OCI-LY1 (cell line): ENCODE data around the gene FARP1.

ENCODE experiments used
- EZH2 ChIP-seq: fragments of 200-600 bp; sonication (generic), shearing (Covaris generic); IDR thresholded peaks from 2 replicates; pipeline ENCODE4 v1.8.0; 2017; ENCODE audit warnings: borderline replicate concordance, mixed run types, mild to moderate bottlenecking, antibody characterized with exemption, low read length, moderate library complexity, mixed read lengths
- TF ChIP-seq, protein P1 (sequence below): fragments of 200-600 bp; sonication (generic), shearing (Covaris generic); IDR thresholded peaks from 2 replicates; pipeline ENCODE4 v1.5.1; 2017; ENCODE audit warnings: mild to moderate bottlenecking, antibody characterized with exemption, low read length, moderate library complexity, mixed read lengths

DNA sequence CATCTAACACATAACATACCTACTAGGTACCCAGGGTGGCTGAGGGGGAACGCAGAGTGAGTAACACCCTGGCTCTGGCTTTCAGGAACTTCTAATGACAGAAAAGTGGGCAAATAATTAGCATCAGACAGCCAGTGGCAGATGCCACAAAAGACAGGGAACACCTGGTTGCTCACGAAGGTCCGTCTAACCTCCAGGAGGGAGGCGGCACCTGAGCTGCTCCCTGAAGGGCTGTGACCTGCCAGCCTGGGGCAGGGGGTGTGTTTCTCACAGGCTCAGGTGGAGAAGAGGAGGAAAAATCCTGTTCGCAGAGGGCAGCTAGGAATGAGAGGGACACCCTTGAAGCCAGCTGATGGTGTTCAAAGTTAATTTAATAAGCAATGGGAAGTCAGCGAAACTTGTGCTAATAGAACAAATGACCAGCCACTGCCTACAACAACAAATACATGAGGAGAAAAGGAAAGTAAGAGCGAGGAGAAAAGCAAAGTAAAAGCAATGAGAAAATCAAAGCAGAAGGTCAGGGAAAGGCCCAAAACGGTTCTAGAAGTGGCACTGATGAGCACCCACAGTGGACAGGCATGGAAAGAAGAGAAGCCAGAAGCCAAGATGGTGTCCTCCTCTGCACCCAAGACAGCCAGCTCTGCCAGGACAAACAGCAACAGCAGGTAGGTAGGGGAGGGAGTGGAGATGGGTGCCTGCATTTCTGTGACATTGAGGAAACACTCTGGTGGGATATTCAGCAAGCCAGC is 346.7 kb downstream of the FARP1 start:
- TF ChIP-seq, protein P1, sequence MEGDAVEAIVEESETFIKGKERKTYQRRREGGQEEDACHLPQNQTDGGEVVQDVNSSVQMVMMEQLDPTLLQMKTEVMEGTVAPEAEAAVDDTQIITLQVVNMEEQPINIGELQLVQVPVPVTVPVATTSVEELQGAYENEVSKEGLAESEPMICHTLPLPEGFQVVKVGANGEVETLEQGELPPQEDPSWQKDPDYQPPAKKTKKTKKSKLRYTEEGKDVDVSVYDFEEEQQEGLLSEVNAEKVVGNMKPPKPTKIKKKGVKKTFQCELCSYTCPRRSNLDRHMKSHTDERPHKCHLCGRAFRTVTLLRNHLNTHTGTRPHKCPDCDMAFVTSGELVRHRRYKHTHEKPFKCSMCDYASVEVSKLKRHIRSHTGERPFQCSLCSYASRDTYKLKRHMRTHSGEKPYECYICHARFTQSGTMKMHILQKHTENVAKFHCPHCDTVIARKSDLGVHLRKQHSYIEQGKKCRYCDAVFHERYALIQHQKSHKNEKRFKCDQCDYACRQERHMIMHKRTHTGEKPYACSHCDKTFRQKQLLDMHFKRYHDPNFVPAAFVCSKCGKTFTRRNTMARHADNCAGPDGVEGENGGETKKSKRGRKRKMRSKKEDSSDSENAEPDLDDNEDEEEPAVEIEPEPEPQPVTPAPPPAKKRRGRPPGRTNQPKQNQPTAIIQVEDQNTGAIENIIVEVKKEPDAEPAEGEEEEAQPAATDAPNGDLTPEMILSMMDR, result no peak
- TF ChIP-seq EZH2, result no peak
